ENCODE data around the gene HOXB5.

DNA sequence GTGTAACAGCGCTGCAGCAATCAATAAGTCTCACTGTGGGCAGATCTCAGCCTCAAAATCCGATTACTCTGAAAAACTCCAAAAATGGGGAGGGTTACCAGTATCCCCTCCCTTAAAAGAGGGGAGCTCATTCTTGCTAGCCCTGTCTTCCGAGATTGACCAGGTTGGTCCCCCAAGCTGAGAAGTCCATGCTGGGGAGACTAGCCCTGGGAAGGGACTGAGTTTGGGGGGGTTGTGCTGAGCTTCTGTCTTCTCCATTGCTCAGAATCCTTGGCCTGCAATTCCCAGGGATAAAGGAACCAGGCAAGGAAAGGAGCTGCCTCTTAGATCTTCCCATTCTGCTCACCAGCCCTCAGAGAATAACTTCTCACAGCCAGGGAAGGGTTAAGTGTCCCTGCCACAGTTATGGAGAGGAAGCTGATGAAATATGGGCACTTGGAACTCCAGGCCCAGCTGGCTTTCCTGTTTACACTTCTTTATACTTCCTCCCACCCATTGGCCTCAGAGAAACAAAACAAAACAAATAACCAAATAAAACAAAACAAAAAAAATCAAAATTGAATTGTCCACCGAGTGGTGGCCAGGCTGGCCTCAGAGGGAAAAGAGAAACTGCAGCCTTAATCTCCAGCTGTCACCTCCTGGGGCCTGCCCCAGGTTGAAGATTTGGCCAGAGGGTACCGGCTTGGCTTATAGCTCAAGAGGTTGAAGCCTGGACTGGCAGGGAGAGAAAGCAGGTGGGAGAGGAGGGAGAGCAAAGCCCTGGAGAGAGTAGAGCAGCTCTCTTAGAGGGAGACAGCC lies 6.1 kb downstream of the HOXB5 start:
- TF ChIP-seq CTCF (IDR thresholded peaks at IDR 0.05) (no peak), EP300 (IDR thresholded peaks at IDR 0.05) (no peak), POLR2A (IDR thresholded peaks at IDR 0.05) (no peak), POLR2AphosphoS5 (IDR thresholded peaks at IDR 0.05) (no peak)

Data from gastroesophageal sphincter (tissue), 3 donors.